Mucosa of descending colon (tissue), 3 donors: Measurements from ENCODE around the gene EDEM1. TPM values are rescaled to one million over a fixed set of nuclear protein-coding genes. Genes with fewer than 3 reads are reported as not detected.

Experiments
- ATAC-seq: fragments of 200-7000 bp; cut with Tn5 transposase; one replicate; pipeline ENCODE4 v1.9.1; 2020; ENCODE audit warnings: mild to moderate bottlenecking, moderate library complexity
- DNase-seq, 3 donors: peaks; one replicate each; pipeline ENCODE4 v3.0.0-alpha.2; 2020
- H3K36me3 ChIP-seq: fragments of 200-600 bp; one replicate; pipeline ENCODE4 v1.8.0; 2021; ENCODE audit warnings: low read depth, mild to moderate bottlenecking
- H3K4me1 ChIP-seq: fragments of 200-600 bp; one replicate; pipeline ENCODE4 v1.8.0; 2021; ENCODE audit warnings: low read depth, mild to moderate bottlenecking
- H3K4me3 ChIP-seq: fragments of 200-600 bp; one replicate; pipeline ENCODE4 v1.8.0; 2021; ENCODE audit warnings: mild to moderate bottlenecking
- H3K9me3 ChIP-seq: fragments of 200-600 bp; one replicate; pipeline ENCODE4 v1.8.0; 2021; ENCODE audit warnings: mild to moderate bottlenecking
- intact Hi-C, 2 donors: fragments of 100-400 bp; cut with DNase I in 1 of 2; cut with micrococcal nuclease in 1 of 2; formaldehyde crosslinking; loops; one replicate each; pipeline versions ENCODE4 v1.11.0 to v1.11.1; 2022; cut with DNase I, micrococcal nuclease
- total RNA-seq, 3 donors: library from RNA; stranded (reverse); fragmentation: NEBNext Ultra II Directional in 2 of 3; extraction: Animal tissue kit (Norgen Biotek cat#: 25700) in 2 of 3; gene quantifications; one replicate each; pipeline versions ENCODE4 v1.2.1 to v1.2.4, GENCODE V29; 2021 to 2023
- TF ChIP-seq, protein P1 (sequence below): fragments of 200-600 bp; IDR thresholded peaks from one replicate; pipeline ENCODE4 v1.8.0; 2022; ENCODE audit warnings: antibody characterized with exemption, mild to moderate bottlenecking
- donor health status: DM: no; HTN: no; CAD: no; lungs with moderate emphysema.
- donor health status: DM: no; HTN: no; CAD: no.
- donor health status: DM: no; HTN: yes; CAD: no.

The EDEM1 gene
- total RNA-seq, 3 donors from 2014 or later, result 30.3 to 52.6 (median 45.4) TPM

DNA sequence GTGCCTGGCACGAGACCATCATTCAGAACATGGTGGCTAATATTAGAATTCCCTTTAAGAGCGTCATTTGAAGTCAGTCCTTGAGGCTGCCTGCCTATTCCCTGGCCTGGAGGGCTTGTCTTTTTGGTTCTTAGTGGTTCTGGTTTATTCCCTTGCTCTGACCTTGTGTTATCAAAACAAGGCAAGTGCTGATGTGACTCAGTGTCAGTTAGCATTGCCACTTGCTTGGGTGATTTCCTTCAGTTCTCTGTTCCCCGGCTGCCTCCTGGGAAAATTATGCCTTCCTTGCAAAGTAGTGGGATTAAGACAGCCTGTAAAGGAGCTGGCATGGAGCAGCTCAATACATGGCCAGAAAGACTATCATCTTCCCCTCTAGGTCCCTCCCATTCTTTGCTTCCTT lies 64.6 kb downstream of the EDEM1 start:
- no peak for ATAC-seq
- no peak for DNase-seq
- Histone ChIP-seq H3K4me3 (no peak overlapping the region), H3K9me3 (no peaks in the 10 kb centered on the region), H3K4me1 (peaks cover 8% of the 10 kb centered on the region), H3K36me3 (no peaks in the 10 kb centered on the region)
- TF ChIP-seq, protein P1, sequence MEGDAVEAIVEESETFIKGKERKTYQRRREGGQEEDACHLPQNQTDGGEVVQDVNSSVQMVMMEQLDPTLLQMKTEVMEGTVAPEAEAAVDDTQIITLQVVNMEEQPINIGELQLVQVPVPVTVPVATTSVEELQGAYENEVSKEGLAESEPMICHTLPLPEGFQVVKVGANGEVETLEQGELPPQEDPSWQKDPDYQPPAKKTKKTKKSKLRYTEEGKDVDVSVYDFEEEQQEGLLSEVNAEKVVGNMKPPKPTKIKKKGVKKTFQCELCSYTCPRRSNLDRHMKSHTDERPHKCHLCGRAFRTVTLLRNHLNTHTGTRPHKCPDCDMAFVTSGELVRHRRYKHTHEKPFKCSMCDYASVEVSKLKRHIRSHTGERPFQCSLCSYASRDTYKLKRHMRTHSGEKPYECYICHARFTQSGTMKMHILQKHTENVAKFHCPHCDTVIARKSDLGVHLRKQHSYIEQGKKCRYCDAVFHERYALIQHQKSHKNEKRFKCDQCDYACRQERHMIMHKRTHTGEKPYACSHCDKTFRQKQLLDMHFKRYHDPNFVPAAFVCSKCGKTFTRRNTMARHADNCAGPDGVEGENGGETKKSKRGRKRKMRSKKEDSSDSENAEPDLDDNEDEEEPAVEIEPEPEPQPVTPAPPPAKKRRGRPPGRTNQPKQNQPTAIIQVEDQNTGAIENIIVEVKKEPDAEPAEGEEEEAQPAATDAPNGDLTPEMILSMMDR, result no peak
- intact Hi-C loops, result no loop called here

DNA sequence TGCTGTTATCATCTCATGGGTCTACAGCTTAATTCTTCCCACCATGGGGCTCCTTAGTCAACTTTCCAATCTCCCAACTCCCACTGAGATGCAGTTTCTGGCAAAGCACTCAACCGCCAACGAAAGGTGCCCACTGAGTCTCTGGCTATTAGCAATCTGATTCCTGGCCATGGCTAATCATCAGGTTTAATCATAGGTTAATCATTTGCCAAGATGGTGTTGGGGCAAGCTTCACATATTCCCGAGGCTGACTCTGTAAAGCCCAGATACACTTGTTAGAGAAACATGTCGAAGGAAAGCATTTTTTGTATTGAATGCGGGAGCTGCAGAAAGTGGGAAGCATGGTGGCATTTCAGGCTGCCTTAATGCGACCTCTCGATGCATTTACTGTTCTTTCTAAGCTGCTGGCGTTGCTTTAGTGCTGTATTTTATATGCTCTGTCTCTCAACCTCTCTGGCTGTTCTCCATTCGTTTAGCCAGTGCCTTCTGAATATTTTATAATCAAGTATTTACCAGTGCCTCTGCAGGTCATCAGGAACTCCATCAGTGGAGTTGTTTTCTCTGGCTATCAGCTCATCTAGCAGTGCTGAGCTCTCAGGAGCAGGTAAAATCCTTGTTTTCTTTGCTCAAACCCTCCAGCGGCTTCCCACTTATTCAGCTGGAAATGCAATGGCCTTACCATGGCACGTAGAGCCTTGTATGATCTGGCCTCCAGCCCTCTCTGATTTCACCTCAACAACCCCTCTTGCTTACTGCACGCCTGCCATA lies 67.0 kb downstream of the EDEM1 start:
- no peaks in the 10 kb centered on the region for H3K9me3 ChIP-seq
- no peaks in the 10 kb centered on the region for H3K36me3 ChIP-seq
- TF ChIP-seq, protein P1, result no peak
- ATAC-seq, result no peak
- no peak for DNase-seq
- H3K4me1 ChIP-seq, result peaks cover 8% of the 10 kb centered on the region
- no peak overlapping the region for H3K4me3 ChIP-seq
- intact Hi-C loops, result no loop called here

DNA sequence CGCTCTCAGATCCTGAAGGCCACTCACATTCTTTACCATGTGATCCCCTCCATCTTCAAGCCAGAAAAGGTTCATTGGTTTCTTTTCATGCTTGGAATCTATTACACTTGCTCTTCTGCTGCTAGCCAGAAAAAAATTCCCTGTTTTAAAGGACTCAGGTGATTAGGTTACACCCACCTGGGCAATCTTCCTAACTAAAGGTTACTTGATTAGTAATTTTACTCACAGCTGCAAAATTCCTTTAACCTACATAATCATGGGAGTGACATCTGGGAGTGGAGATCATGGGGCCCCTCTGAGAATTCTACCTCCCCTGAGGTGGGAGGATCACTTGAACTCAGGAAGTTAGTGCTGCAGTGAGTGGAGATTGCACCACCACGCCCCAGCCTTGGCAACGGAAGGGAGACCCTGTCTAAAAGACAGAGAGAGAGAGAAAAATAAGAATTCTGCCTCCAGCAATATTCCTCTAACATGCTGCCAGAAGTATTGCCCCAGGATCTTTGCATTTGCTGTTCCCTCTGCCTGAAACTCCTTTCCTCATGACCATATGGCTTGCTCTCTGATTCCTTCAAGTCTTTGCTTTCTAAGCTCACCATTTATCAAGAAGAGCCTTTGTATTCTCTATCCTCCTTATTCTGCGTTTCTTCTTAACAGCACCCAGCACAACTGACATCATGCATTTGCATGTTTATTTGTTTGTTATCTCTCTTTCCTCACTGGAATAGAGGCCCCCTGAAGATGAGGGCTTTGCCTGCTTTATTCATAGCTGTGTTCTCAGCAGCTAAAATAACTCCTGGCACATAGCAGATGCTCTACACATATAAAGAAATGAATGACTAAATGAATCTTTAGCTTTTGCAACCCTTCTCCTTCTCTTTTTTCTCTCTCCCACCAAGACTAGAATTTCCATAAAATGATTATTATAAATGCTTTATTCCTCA lies 68.2 kb downstream of the EDEM1 start:
- Histone ChIP-seq H3K36me3 (no peaks in the 10 kb centered on the region), H3K9me3 (no peaks in the 10 kb centered on the region), H3K4me3 (no peak overlapping the region), H3K4me1 (peaks cover 5% of the 10 kb centered on the region)
- ATAC-seq (peak; percentile 16), DNase-seq (no peak)
- intact Hi-C loops, result no loop called here
- TF ChIP-seq, protein P1, result no peak

DNA sequence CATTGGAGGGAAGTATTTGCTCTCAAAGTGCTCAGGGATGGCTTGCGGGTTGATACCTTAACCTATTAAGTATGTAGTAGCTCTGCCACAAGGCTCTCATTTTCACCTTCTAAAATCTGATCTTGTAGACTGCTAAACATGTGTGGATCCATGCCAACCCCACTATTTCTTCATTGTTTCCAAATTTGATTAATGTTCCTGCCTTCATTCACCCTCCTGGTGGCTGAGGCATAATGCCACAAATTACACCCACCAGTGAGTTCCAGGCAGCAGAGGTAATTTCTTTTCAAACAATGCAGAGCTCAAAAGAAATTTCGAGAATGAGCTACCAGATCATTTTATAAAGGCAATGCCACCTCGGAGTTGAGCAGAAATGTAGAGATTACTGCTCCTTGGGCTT lies 71.0 kb downstream of the EDEM1 start:
- Histone ChIP-seq H3K9me3 (no peaks in the 10 kb centered on the region), H3K4me1 (no peaks in the 10 kb centered on the region), H3K36me3 (no peaks in the 10 kb centered on the region), H3K4me3 (no peak overlapping the region)
- TF ChIP-seq, protein P1, result no peak
- ATAC-seq (no peak), DNase-seq (no peak)
- intact Hi-C loops, result no loop called here

DNA sequence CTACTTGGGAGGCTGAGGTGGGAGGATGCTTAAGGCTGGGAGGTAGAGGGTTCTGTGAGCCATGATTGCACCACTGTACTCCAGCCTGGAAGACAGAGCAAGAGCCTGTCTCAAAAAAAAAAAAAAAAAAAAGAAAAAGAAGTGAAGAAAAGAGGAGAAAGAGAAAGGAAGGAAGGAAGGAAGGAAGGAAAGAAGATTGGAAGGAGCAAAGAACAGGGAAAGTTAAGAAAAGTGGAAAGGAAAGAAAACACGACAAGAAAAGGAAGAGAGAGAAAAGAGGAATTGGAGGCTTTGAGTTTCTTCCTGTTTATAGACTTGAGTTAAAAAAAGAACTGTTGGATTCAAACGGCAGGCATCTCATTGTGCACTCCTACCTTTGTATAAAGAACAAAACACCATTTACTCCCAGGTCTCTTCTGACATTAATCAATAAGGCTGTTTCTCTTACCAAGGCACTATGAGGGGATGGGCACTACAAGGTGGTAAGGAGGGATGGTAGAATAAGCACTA lies 73.5 kb downstream of the EDEM1 start:
- DNase-seq (no peak), ATAC-seq (no peak)
- Histone ChIP-seq H3K4me1 (no peaks in the 10 kb centered on the region), H3K36me3 (no peaks in the 10 kb centered on the region), H3K4me3 (no peak overlapping the region), H3K9me3 (no peaks in the 10 kb centered on the region)
- TF ChIP-seq, protein P1, result no peak
- intact Hi-C loops, result no loop called here
